ENCODE data around the gene SEPTIN12.

SEPTIN12 gene

DNA sequence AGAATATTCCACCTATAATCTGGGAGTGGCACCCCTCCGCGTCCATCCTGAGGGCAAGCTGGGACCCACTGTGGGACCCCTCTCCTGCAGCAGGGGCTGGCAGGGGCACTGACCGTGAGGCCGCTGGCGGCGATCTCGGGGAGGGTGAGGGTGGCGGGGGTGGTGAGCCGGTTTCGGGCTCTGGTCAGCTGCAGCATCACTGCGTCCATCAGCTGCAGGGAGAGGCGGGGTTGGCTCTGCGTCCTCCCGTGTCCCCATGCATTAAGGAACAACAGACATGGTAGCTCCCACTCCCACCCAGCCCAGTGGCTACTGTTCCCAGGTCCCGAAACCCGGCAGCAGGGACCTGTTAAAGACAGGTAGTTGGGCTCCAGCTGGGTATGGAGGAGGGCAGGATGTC is 10.3 kb upstream of the SEPTIN12 start:
- H3K36me3 ChIP-seq = peaks cover 61% of the 10 kb centered on the region

DNA sequence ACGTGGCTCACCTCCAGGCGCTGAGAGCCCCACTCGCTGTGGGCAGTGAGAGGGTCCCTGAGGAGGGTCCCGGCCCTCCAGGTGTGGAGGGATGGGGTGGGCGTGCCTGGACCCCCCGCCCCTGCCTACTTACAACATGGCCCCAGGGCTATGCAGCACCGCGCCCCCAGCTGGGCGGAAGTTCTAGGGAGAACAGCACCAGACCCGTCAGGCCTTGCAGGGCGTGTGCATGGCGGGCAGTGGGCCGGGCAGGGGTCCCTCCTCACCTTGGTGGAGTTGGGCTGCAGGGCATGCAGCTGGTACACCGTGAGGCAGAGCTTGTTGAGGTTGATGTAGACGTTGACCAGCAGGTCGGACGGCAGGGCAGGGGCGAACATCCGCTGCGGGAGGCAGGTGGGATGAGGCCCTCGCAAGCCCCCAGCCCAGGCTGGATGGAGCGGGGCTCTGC is 9.7 kb upstream of the SEPTIN12 start:
- Histone ChIP-seq H3K27me3 (ENCODE audit: insufficient read depth, low read depth, severe bottlenecking) (no peaks in the 10 kb centered on the region), H3K27ac (no peak overlapping the region), H3K36me3 (peaks cover 61% of the 10 kb centered on the region), H3K4me3 (ENCODE audit: low read depth, low read length) (no peak overlapping the region), H3K9me3 (ENCODE audit: severe bottlenecking) (no peaks in the 10 kb centered on the region)
- TF ChIP-seq, protein P1, sequence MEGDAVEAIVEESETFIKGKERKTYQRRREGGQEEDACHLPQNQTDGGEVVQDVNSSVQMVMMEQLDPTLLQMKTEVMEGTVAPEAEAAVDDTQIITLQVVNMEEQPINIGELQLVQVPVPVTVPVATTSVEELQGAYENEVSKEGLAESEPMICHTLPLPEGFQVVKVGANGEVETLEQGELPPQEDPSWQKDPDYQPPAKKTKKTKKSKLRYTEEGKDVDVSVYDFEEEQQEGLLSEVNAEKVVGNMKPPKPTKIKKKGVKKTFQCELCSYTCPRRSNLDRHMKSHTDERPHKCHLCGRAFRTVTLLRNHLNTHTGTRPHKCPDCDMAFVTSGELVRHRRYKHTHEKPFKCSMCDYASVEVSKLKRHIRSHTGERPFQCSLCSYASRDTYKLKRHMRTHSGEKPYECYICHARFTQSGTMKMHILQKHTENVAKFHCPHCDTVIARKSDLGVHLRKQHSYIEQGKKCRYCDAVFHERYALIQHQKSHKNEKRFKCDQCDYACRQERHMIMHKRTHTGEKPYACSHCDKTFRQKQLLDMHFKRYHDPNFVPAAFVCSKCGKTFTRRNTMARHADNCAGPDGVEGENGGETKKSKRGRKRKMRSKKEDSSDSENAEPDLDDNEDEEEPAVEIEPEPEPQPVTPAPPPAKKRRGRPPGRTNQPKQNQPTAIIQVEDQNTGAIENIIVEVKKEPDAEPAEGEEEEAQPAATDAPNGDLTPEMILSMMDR (IDR thresholded peaks at IDR 0.05; ENCODE audit: low read depth, low read length) = no peak
- no peak for DNase-seq

More for the DNA sequence above, 10.3 kb upstream of the SEPTIN12 start:
- TF ChIP-seq, protein P1 (IDR thresholded peaks at IDR 0.05; ENCODE audit: low read depth, low read length) = no peak
- no peak for DNase-seq
- H3K4me3 ChIP-seq (ENCODE audit: low read depth, low read length) = no peak overlapping the region
- no peak overlapping the region for H3K27ac ChIP-seq
- H3K27me3 ChIP-seq (ENCODE audit: insufficient read depth, low read depth, severe bottlenecking) = no peaks in the 10 kb centered on the region
- no peaks in the 10 kb centered on the region for H3K9me3 ChIP-seq (ENCODE audit: severe bottlenecking)

DNA sequence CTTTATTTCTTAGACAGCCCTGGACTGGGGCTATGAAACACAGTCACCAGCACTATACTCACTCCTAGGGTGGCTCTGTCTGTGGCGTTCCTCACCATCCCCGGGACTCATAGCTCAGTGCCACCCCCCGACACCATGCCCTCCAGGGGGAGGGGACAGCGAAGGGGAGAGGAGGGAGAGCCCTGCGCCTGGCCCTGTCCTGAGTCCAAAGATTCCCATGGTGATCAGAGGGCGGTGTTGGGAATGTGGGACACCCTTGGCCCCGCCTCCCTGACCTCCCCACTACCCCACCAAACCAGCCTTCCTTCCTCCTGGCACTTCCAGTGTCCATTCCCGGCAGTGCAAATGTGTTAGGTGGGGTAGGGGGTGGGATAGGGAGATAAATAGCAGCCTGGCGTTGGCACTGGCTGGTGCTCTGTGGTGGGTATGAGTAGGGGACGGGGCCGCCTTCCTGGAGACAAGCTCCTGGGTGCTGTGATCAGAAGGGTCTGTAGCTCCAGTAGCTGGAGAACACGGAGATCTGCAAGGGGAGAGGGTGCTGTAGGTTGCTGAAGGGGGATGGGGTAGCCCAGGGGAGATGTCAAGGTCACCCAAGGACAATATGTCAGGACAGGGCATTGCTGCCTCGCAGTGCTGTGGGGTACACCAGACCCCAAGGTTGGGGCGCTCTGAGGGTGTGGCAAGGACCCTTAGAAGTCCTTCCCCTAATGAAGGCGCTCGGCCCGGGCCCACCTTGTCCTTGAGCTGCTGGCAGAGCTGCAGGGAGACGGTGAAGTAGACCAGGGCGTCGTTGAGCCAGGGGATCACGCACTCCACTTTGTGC is 9.0 kb upstream of the SEPTIN12 start:
- no peaks in the 10 kb centered on the region for H3K27me3 ChIP-seq (ENCODE audit: insufficient read depth, low read depth, severe bottlenecking)
- no peak overlapping the region for H3K27ac ChIP-seq

DNA sequence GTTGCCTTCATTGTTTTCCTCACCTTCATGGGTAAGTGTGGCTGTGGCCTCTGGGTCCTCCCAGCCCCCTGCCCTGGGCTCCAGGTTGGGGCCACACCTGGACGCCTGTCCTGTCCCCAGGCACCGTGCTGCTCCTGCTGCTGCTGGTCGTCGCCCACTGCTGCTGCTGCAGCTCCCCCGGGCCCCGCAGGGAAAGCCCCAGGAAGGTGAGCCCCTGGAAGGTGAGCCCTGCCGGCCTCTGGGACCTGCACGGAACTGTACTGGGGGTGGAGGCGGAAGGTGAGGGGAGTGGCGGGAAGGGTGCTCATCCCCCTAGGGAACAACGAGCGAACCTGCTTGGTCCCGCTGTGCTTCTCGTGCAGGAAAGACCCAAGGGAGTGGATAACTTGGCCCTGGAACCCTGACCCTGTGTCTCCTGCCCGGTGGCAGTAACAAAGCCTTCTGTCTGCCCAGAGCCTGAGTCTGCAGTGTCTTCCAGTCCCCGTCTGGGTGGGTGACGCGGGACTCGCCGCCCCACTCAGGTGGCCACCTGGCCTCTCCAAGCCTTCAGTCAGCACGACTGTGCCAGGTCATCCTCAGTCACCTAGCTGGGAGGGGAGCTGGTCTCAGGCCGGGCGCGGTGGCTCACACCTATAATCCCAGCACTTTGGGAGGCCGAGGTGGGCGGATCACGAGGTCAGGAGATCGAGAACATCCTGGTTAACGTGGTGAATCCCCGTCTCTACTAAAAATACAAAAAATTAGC is 7.9 kb upstream of the SEPTIN12 start:
- no peaks in the 10 kb centered on the region for H3K27me3 ChIP-seq (ENCODE audit: insufficient read depth, low read depth, severe bottlenecking)
- H3K36me3 ChIP-seq = peaks cover 60% of the 10 kb centered on the region
- no peak overlapping the region for H3K27ac ChIP-seq
- DNase-seq = no peak
- no peaks in the 10 kb centered on the region for H3K9me3 ChIP-seq (ENCODE audit: severe bottlenecking)
- H3K4me3 ChIP-seq (ENCODE audit: low read depth, low read length) = no peak overlapping the region
- TF ChIP-seq, protein P1 (IDR thresholded peaks at IDR 0.05; ENCODE audit: low read depth, low read length) = no peak

More for the DNA sequence above, 9.0 kb upstream of the SEPTIN12 start:
- Histone ChIP-seq H3K9me3 (ENCODE audit: severe bottlenecking) (no peaks in the 10 kb centered on the region), H3K36me3 (peaks cover 61% of the 10 kb centered on the region), H3K4me3 (ENCODE audit: low read depth, low read length) (no peak overlapping the region)
- no peak for DNase-seq
- TF ChIP-seq, protein P1 (IDR thresholded peaks at IDR 0.05; ENCODE audit: low read depth, low read length) = no peak

DNA sequence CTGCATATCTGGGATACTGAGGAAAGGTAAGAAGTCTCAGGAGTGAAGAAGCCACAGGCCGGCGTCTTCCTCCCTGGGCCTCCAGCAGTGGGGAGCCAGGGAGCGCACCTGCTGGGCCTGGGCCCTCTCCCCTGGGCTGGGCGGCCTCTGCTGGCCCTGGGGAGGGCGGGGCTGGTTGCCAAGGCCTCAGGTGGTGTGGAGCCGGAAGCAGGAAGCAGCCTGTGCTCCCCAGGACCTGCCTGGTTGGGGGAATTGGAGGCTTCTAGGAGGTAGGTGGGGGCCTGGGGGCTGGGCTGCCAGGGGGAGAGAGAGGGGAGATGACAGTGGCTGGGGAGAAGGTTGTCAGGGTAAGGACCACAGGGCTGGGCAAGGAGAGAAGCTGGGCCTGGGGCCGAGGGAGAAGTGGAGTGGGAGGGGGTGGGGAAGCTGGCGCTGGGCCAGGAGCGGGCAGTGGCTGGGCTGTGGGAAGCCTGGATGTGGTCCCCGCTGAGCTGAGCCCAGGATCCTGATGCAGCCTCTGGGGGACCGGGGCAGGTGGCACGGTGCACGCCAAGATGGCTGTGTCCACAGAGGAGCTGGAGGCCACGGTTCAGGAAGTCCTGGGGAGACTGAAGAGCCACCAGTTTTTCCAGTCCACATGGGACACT is 7.2 kb upstream of the SEPTIN12 start, which contains the start of gene SMIM22:
SMIM22 (plus strand) TSS at position 189 of the 647 bp plus-strand sequence; CDS start at position 555, 366 bp downstream.
- no peak for DNase-seq
- peaks cover 53% of the 10 kb centered on the region for H3K36me3 ChIP-seq
- H3K27ac ChIP-seq = no peak within 1 kb of the TSS
- TF ChIP-seq, protein P1 (IDR thresholded peaks at IDR 0.05; ENCODE audit: low read depth, low read length) = no peak
- no peaks in the 10 kb centered on the region for H3K9me3 ChIP-seq (ENCODE audit: severe bottlenecking)
- H3K4me3 ChIP-seq (ENCODE audit: low read depth, low read length) = no peak within 1 kb of the TSS
- no peaks in the 10 kb centered on the region for H3K27me3 ChIP-seq (ENCODE audit: insufficient read depth, low read depth, severe bottlenecking)

Data from WERI-Rb-1 (cell line).